HG03439 (cell line): ENCODE results near the gene PRUNE2.
"Not testable (repeated sequence)": the region's sequence is repeated elsewhere in the genome, so short reads cannot be mapped to it uniquely, and the experiment has no call there.

ENCODE experiments used
- ATAC-seq: cut with Tn5 transposase; IDR thresholded peaks from one replicate; pipeline ENCODE4 v1.9.1; 2021; ENCODE audit warnings: mild to moderate bottlenecking, moderate library complexity; ENCODE audit not compliant: unreplicated experiment

Gene PRUNE2

GRCh38 chr9:76799473-76799872, 106.4 kb downstream of the PRUNE2 start:
- ATAC-seq: no peak

GRCh38 chr9:76798527-76798926, 107.4 kb downstream of the PRUNE2 start:
- no peak for ATAC-seq

GRCh38 chr9:76796296-76796695, 109.6 kb downstream of the PRUNE2 start:
- ATAC-seq: no peak

- ATAC-seq: no peak
Measured at GRCh38 chr9:76793784-76794431, 112.0 kb downstream of the PRUNE2 start.

- ATAC-seq: no peak
Measured at GRCh38 chr9:76789840-76790239, 116.1 kb downstream of the PRUNE2 start.

- no peak for ATAC-seq
Measured at GRCh38 chr9:76787677-76788076, 118.2 kb downstream of the PRUNE2 start.

- no peak for ATAC-seq
Measured at GRCh38 chr9:76785501-76785900, 120.4 kb downstream of the PRUNE2 start.

GRCh38 chr9:76784881-76785280, 121.0 kb downstream of the PRUNE2 start:
- ATAC-seq: no peak

- ATAC-seq: no peak
Measured at GRCh38 chr9:76772686-76773445, 133.0 kb downstream of the PRUNE2 start.

- ATAC-seq: no peak
Measured at GRCh38 chr9:76766126-76766525, 139.8 kb downstream of the PRUNE2 start.

- ATAC-seq: no peak
Measured at GRCh38 chr9:76764138-76764537, 141.8 kb downstream of the PRUNE2 start, which contains the start of gene PCA3. PCA3 (plus strand) TSS chr9:76764438.

GRCh38 chr9:76761448-76761847, 144.5 kb downstream of the PRUNE2 start:
- ATAC-seq: no peak

GRCh38 chr9:76759732-76760131, 146.2 kb downstream of the PRUNE2 start:
- ATAC-seq: no peak

- no peak for ATAC-seq
Measured at GRCh38 chr9:76758476-76758875, 147.4 kb downstream of the PRUNE2 start.

- ATAC-seq: no peak
Measured at GRCh38 chr9:76756941-76757673, 148.8 kb downstream of the PRUNE2 start.

GRCh38 chr9:76756268-76756640, 149.7 kb downstream of the PRUNE2 start:
- ATAC-seq: peak; percentile 23

GRCh38 chr9:76751001-76751400, 154.9 kb downstream of the PRUNE2 start:
- no peak for ATAC-seq

- no peak for ATAC-seq
Measured at GRCh38 chr9:76744336-76744735, 161.6 kb downstream of the PRUNE2 start.

GRCh38 chr9:76743931-76744330, 162.0 kb downstream of the PRUNE2 start:
- no peak for ATAC-seq

GRCh38 chr9:76742890-76743289, 163.0 kb downstream of the PRUNE2 start:
- not testable (repeated sequence) for ATAC-seq

GRCh38 chr9:76741524-76741923, 164.4 kb downstream of the PRUNE2 start:
- ATAC-seq: no peak

GRCh38 chr9:76738402-76738801, 167.5 kb downstream of the PRUNE2 start:
- no peak for ATAC-seq
